Effector CD4-positive, alpha-beta T cell (primary cell): ENCODE results near the gene ZNF615.
"Not testable (repeated sequence)": the region's sequence is repeated elsewhere in the genome, so short reads cannot be mapped to it uniquely, and the experiment has no call there.

Experiments
- DNase-seq: peaks from one replicate; pipeline ENCODE4 v3.0.0-alpha.2; 2020

Gene ZNF615

GRCh38 chr19:51980116-51980736, 27.8 kb downstream of the ZNF615 start:
- no peak for DNase-seq

DNA sequence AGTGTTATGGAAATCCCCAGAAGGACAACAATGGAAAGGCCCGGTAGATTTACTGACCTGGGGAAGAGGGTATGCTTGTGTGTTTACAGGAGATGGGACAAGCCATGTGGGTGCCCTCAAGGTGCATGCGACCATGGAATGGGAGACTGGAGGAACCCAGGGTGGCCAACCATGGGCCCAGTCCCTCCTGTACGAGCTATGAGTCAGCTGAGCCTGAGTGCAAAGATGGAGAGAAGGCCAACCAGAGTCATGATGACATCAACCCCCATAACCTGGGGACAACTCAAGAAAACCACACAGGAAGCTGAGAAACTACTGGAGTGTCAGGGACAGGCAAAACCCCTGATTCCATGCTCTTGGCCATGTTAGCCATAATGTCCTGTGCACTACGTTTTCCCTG, 29.1 kb downstream of the ZNF615 start:
- no peak for DNase-seq

DNA sequence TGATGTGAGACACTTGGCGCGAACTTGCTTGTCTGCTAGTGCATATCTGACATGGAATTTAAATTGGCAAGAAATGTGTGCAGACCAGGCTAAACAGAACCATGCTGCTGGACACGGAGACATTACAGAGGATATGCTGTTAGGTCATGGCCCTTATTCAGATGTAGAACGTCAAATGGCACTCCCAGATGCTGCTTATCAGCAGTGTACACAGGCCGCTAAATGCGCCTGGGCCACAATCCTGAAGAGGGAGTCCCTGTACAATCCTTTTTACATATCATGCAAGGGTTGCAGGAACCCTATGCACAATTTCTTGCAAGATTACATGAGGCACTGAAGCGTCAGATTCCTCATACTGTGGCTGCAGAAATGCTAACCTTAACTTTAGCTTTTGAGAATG, 30.7 kb downstream of the ZNF615 start:
- no peak for DNase-seq

GRCh38 chr19:51976852-51977251, 31.2 kb downstream of the ZNF615 start:
- DNase-seq = no peak

- not testable (repeated sequence) for DNase-seq
Observed at GRCh38 chr19:51975787-51976186, 32.2 kb downstream of the ZNF615 start.

GRCh38 chr19:51971624-51972023, 36.4 kb downstream of the ZNF615 start:
- no peak for DNase-seq

- no peak for DNase-seq
Observed at GRCh38 chr19:51970718-51971117, 37.3 kb downstream of the ZNF615 start.

DNA sequence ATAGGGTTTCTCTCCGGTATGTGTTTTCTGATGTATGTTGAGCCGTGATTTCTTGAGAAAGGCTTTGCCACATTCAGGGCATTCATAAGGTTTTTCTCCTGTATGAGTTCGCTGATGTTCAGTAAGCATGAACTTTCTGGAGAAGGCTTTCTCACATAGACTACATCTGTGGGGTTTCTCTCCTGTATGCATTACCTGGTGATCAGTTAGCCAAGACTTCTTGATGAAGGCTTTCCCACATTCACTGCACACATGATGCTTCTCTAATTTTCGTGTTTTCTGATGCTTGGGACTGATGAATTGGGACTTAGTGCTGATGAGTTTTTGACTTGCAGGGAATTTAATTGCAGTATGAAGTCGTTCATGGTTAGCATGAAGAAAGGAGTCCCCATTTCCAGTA, 42.4 kb downstream of the ZNF615 start:
- DNase-seq = no peak

DNA sequence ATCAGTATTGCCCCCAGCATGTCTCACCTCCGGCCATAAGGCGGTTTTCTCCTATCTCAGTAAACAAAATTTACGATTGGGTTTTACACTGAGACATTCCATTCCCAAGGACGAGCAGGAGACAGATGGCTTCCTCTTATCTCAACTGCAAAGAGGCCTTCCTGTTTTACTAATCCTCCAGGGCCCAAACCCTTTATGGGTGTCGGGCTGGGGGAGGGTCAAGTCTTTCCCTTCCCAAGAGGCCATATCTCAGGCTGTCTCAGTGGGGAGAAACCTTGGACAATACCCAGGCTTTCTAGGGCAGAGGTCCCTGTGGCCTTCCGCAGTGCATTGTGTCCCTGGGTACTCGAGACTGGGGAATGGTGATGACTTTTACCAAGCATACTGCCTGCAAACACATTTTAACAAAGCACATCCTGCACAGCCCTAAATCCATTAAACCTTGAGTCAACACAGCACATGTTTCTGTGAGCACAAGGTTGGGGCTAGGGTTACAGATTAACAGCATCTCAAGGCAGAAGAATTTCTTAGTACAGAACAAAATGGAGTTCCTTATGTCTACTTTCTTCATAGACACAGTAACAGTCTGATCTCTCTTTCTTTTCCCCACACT, 47.3 kb downstream of the ZNF615 start:
- not testable (repeated sequence) for DNase-seq

- no peak for DNase-seq
Observed at GRCh38 chr19:51959791-51960190, 48.2 kb downstream of the ZNF615 start.

DNA sequence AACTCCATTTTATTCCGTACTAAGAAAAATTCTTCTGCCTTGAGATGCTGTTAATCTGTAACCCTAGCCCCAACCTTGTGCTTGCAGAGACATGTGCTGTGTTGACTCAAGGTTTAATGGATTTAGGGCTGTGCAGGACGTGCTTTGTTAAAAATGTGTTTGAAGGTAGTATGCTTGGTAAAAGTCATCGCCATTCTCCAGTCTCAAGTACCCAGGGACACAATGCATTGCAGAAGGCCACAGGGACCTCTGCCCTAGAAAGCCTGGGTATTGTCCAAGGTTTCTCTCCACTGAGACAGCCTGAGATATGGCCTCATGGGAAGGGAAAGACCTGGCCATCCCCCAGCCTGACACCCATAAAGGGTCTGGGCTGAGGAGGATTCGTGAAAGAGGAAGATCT, 50.2 kb downstream of the ZNF615 start:
- DNase-seq = not testable (repeated sequence)

DNA sequence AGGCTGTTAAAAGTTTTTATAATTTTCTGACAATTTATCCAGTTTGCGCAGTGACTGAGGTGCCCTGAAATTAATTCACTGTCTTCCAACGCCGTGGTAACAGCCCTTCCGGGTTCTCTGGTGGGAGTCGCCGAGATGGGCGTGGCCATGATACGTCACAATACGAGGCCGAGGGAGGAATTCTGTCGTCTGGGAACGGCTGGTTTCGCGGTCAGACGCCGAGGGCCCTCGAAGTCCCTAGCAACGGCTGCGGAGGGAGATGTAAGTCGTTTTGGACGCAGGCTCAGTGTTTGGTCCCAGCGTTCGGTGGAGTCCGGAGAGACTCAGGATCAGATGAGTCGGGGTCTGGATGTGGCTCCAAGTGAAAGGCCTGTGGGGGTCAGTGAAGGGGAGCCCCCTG, 59.0 kb downstream of the ZNF615 start:
- no peak for DNase-seq

GRCh38 chr19:51946602-51947001, 61.4 kb downstream of the ZNF615 start:
- no peak for DNase-seq

DNA sequence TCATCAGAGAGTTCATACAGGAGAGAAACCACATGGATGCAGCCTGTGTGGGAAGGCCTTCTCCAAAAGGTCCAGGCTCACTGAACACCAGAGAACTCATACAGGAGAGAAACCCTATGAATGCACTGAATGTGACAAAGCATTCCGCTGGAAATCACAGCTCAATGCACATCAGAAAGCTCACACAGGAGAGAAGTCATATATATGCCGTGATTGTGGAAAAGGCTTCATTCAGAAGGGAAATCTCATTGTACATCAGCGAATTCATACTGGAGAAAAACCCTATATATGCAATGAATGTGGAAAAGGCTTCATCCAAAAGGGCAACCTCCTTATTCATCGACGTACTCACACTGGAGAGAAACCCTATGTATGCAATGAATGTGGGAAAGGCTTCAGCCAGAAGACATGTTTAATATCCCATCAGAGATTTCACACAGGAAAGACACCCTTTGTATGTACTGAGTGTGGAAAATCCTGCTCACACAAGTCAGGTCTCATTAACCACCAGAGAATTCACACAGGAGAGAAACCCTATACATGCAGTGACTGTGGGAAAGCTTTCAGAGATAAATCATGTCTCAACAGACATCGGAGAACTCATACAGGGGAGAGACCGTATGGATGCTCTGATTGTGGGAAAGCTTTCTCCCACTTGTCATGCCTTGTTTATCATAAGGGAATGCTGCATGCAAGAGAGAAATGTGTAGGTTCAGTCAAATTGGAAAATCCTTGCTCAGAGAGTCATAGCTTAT, 63.0 kb downstream of the ZNF615 start:
- DNase-seq = no peak
